Hepatocyte (in vitro differentiated cells): ENCODE measurements around the gene JUNB. TPM values are rescaled to one million over a fixed set of nuclear protein-coding genes. Genes with fewer than 3 reads are reported as not detected.

Source experiments
- DNase-seq: peaks from one replicate; pipeline ENCODE4 v3.0.0-alpha.2; 2016; ENCODE audit warnings: low spot score
- H2AFZ ChIP-seq: fragments of 200-600 bp; sonication (generic); 2 replicates; pipeline ENCODE4 v1.6.0; 2016; ENCODE audit warnings: antibody characterized with exemption, mild to moderate bottlenecking
- H3K27ac ChIP-seq: fragments of 200-600 bp; sonication (generic); 2 replicates; pipeline ENCODE4 v1.5.1; 2016; ENCODE audit warnings: mild to moderate bottlenecking
- H3K27me3 ChIP-seq: fragments of 200-600 bp; sonication (generic); 2 replicates; pipeline ENCODE4 v1.6.1; 2016
- H3K36me3 ChIP-seq: fragments of 200-600 bp; sonication (generic); replicated peaks from 2 replicates; pipeline ENCODE4 v1.5.1; 2016; ENCODE audit warnings: low read depth; ENCODE audit not compliant: insufficient read depth
- H3K4me1 ChIP-seq: fragments of 200-600 bp; sonication (generic); 2 replicates; pipeline ENCODE4 v1.5.1; 2016; ENCODE audit warnings: mild to moderate bottlenecking, moderate library complexity; ENCODE audit not compliant: insufficient read depth
- H3K4me2 ChIP-seq: fragments of 200-600 bp; sonication (generic); 2 replicates; pipeline ENCODE4 v1.6.0; 2016
- H3K4me3 ChIP-seq: fragments of 200-600 bp; sonication (generic); 2 replicates; pipeline ENCODE4 v1.5.1; 2016; ENCODE audit warnings: mild to moderate bottlenecking
- H3K79me2 ChIP-seq: fragments of 200-600 bp; sonication (generic); 2 replicates; pipeline ENCODE4 v1.6.0; 2017; ENCODE audit warnings: mild to moderate bottlenecking
- H3K9me2 ChIP-seq: fragments of 200-600 bp; sonication (generic); replicated peaks from 2 replicates; pipeline ENCODE4 v1.6.0; 2017; ENCODE audit warnings: mild to moderate bottlenecking; ENCODE audit not compliant: insufficient read depth
- H3K9me3 ChIP-seq: fragments of 200-600 bp; sonication (generic); 2 replicates; pipeline ENCODE4 v1.5.1; 2016; ENCODE audit warnings: low read depth, mild to moderate bottlenecking
- H4K20me1 ChIP-seq: fragments of 200-600 bp; sonication (generic); 2 replicates; pipeline ENCODE4 v1.6.0; 2016; ENCODE audit warnings: mild to moderate bottlenecking; ENCODE audit not compliant: insufficient read depth, poor library complexity, severe bottlenecking
- EZH2 ChIP-seq: fragments of 200-600 bp; sonication (generic); IDR thresholded peaks from 2 replicates; pipeline ENCODE4 v1.6.1; 2016; ENCODE audit warnings: antibody characterized with exemption, mild to moderate bottlenecking, borderline replicate concordance
- EZH2phosphoT487 ChIP-seq: fragments of 200-600 bp; sonication (generic); IDR thresholded peaks from one replicate; pipeline ENCODE4 v1.6.1; 2018; ENCODE audit warnings: antibody characterized with exemption, mild to moderate bottlenecking, low read depth, moderate library complexity; ENCODE audit not compliant: unreplicated experiment, severe bottlenecking
- WGBS: methylation state at CpG from one replicate; pipeline ENCODE4 v1.1.6; 2016; ENCODE audit warnings: low lambda C conversion rate; ENCODE audit errors: missing lambda C conversion rate; 5-methylcytosine and 5-hydroxymethylcytosine counted together
- polyA plus RNA-seq: library from polyadenylated mRNA; unstranded; fragments of >200 nt; fragmentation: Nextera tagmentation; extraction: Ambion mirVana; gene quantifications from 2 replicates; pipeline ENCODE4 v1.2.1, GENCODE V29; 2016
- total RNA-seq: library from RNA; depleted of rRNA; stranded (reverse); fragments of >200 nt; gene quantifications from 2 replicates; pipeline ENCODE4 v1.2.3, GENCODE V29; 2014
- TF ChIP-seq, protein P1 (sequence below): fragments of 200-600 bp; sonication (generic); IDR thresholded peaks from 2 replicates; pipeline ENCODE4 v1.5.1; 2016; ENCODE audit warnings: antibody characterized with exemption, mild to moderate bottlenecking; ENCODE audit not compliant: poor library complexity

Gene JUNB
- total and polyA plus RNA-seq, 2 experiments from 2014 or later: 399 to 539 TPM

DNA sequence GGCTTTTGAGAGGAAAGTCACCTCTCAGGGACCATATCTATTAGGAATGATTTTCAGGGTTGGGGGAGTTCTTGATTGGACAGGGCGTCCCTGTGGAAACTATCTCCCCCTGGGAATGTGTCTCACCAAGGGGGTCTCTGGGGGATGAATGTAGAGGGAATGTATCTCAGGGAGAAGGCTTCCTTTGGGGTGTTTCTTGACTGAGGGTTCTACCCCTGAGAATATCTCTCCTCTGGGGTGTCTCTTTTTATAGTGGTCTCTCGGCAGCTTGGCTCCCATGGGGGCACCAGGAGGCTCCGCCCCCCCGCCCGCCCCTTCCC, 42.1 kb downstream of the JUNB start:
- H2AFZ ChIP-seq: no peak overlapping the region
- peak overlapping the region; percentile 98 for H3K4me2 ChIP-seq
- no peaks in the 10 kb centered on the region for H4K20me1 ChIP-seq
- H3K79me2 ChIP-seq: no peaks in the 10 kb centered on the region
- WGBS: 11% methylated on average over 2 of the region's 5 CpGs
- no peak for DNase-seq
- H3K4me3 ChIP-seq: no peak overlapping the region
- no peaks in the 10 kb centered on the region for H3K9me3 ChIP-seq
- no peaks in the 10 kb centered on the region for H3K9me2 ChIP-seq
- H3K4me1 ChIP-seq: no peaks in the 10 kb centered on the region
- no peak overlapping the region for H3K27ac ChIP-seq
- H3K27me3 ChIP-seq: peaks cover 80% of the 10 kb centered on the region
- H3K36me3 ChIP-seq: no peaks in the 10 kb centered on the region
- TF ChIP-seq EZH2 (no peak), EZH2phosphoT487 (no peak)
- TF ChIP-seq, protein P1, sequence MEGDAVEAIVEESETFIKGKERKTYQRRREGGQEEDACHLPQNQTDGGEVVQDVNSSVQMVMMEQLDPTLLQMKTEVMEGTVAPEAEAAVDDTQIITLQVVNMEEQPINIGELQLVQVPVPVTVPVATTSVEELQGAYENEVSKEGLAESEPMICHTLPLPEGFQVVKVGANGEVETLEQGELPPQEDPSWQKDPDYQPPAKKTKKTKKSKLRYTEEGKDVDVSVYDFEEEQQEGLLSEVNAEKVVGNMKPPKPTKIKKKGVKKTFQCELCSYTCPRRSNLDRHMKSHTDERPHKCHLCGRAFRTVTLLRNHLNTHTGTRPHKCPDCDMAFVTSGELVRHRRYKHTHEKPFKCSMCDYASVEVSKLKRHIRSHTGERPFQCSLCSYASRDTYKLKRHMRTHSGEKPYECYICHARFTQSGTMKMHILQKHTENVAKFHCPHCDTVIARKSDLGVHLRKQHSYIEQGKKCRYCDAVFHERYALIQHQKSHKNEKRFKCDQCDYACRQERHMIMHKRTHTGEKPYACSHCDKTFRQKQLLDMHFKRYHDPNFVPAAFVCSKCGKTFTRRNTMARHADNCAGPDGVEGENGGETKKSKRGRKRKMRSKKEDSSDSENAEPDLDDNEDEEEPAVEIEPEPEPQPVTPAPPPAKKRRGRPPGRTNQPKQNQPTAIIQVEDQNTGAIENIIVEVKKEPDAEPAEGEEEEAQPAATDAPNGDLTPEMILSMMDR: no peak

DNA sequence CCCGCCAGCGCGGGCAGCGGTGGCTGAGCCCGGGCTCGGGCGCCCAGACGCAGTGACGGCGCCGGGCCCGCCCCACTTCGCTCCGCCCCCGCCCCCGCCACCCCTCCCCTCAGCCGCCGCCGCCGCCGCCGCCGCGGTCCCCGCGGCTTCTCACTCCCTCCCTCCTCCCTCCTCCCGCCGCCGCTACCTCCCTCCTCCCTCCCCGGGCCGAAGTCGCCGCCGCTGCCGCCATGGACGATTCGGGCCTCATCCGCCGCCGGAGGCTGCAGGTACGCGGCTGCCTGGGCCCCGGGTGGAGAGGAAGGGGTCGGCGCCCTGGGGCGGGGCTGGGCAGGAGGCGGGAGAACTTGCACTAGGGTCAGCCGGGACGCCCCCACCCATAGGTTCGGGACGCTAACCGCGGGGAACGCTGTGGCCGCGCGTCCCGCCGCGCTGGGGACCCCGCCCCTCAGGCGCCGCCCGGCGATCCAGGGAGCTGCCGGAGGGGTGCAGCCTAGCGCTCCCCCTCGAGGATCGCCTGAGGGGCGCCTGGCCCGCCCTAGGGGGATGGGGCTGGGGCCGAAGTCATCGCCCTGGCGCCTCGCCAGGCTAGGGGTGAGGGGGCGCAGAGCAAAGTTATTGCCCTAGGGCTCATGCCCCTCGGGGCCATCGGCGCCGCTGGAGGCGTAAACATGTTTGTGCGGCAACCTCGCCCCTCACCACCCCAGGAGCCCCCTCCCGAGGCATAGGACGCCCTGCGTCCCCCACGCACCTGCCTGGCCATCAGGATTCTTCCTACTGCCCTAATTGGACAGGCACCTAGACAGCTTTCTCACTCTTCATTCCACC, 42.7 kb downstream of the JUNB start:
- Histone ChIP-seq H3K4me2 (peak overlapping the region; percentile 98), H3K9me2 (no peaks in the 10 kb centered on the region), H3K36me3 (no peaks in the 10 kb centered on the region), H3K4me3 (peak overlapping the region; percentile 36), H3K79me2 (no peaks in the 10 kb centered on the region), H4K20me1 (no peaks in the 10 kb centered on the region), H3K4me1 (no peaks in the 10 kb centered on the region), H3K27me3 (peaks cover 82% of the 10 kb centered on the region), H3K27ac (no peak overlapping the region), H2AFZ (no peak overlapping the region), H3K9me3 (no peaks in the 10 kb centered on the region)
- WGBS: 2% methylated on average over 38 of the region's 87 CpGs
- peak; percentile 56 for DNase-seq
- TF ChIP-seq EZH2 (peak; percentile 31), EZH2phosphoT487 (no peak)

DNA sequence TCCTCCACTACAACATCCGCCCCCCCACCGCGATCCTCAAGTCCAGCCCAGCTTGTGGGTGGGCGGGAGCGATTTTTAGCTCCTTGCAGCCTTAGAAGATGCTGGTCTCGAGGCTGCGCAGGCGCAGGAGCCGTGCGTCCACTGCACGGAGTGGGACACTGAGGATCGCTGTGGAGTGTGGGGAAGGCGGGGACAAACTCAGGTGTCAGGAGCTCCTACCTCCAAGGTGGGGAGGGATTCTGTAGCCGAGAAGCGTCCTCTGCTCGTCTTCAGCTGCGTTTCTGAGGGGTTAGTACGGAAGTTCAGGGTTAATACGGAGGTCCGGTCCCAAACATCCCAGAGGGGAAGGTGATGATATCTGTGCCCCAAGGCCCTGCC, 43.3 kb downstream of the JUNB start, which contains the start of gene RTBDN:
TSS of gene RTBDN (minus strand) at position 14 of the 378 bp plus-strand sequence. CDS start 4,600 bp downstream, outside the sequence.
- DNase-seq: no peak
- TF ChIP-seq EZH2 (peak; percentile 46), EZH2phosphoT487 (no peak)
- TF ChIP-seq, protein P1: no peak

More for the DNA sequence above, 43.3 kb downstream of the JUNB start, which contains the start of gene RTBDN:
- Histone ChIP-seq H3K9me3 (no peaks in the 10 kb centered on the region), H2AFZ (no peak within 1 kb of the TSS), H4K20me1 (no peaks in the 10 kb centered on the region), H3K9me2 (no peaks in the 10 kb centered on the region), H3K36me3 (no peaks in the 10 kb centered on the region), H3K4me1 (no peaks in the 10 kb centered on the region), H3K4me3 (peak within 1 kb of the TSS; percentile 36), H3K27ac (no peak within 1 kb of the TSS), H3K27me3 (peaks cover 82% of the 10 kb centered on the region), H3K4me2 (peak within 1 kb of the TSS; percentile 98), H3K79me2 (no peaks in the 10 kb centered on the region)
- WGBS: 12% methylated on average over 20 of the region's 20 CpGs
